ENCODE data around the gene SNX19.

SNX19 gene

DNA sequence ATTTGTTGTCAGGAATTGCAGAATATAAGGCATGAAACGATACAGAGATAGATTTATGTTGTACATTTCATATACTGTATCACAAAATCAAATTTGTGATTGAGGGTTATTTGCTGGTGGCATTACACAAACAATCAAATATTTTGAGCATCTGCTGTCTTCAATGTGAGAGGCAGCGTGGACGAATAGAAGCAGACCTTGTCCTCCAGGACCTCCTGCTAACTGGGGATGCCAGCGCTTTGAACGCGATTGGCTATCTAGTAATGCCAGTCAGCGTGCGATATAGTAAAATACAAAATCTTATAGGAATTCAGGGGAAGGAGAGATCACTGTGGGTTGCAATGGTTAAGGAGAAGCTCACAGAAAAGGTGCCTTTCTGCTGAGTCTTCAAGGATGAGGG lies 631 bp upstream of the SNX19 start:
- Histone ChIP-seq H3K9ac (ENCODE audit: low read length) (no peak overlapping the region), H3K27ac (ENCODE audit: low read depth, low read length) (peak overlapping the region; percentile 90), H3K4me3 (ENCODE audit: low read length) (peak overlapping the region; percentile 92), H3K27me3 (ENCODE audit: control insufficient read depth, insufficient read depth, low read length) (no peaks in the 10 kb centered on the region), H3K4me1 (ENCODE audit: control insufficient read depth, insufficient read depth, low read length) (peaks cover 8% of the 10 kb centered on the region), H3K36me3 (ENCODE audit: control insufficient read depth, insufficient read depth, low read length) (no peaks in the 10 kb centered on the region)

DNA sequence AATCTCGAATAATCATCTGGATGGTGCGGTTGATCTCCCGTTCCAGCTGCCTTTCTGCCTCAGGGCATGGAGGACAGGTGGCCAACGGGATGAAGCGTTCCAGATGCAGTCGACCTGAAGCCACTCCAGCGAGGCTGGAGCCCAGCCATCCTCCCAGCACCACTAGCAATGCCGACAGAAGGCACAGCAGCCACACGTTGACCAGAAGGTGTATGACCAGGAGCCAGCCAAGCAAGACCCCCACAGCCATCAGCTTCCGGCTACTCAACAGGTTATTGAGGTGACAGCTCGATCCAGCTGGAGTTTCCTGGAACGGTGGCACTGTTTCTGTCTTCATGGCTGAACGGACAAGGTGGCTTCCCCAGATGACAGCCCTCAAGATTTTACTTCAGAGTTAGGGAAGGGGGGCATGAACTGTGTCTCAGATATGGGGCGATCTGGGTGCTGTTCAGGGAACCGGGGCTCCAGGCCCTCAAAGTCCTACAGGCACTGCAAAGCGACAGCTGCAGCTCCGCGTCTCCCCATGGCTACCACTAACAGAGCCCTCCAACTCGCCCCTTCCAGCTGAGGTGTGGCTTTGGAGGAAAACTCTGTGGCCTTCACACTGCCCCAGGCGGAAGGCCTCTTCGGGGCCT lies 559 bp downstream of the SNX19 start:
- peak overlapping the region; percentile 92 for H3K4me3 ChIP-seq (ENCODE audit: low read length)
- H3K27ac ChIP-seq (ENCODE audit: low read depth, low read length): peak overlapping the region; percentile 90
- no peaks in the 10 kb centered on the region for H3K27me3 ChIP-seq (ENCODE audit: control insufficient read depth, insufficient read depth, low read length)
- H3K36me3 ChIP-seq (ENCODE audit: control insufficient read depth, insufficient read depth, low read length): no peaks in the 10 kb centered on the region
- H3K4me1 ChIP-seq (ENCODE audit: control insufficient read depth, insufficient read depth, low read length): peaks cover 8% of the 10 kb centered on the region
- H3K9ac ChIP-seq (ENCODE audit: low read length): peak overlapping the region; percentile 86

DNA sequence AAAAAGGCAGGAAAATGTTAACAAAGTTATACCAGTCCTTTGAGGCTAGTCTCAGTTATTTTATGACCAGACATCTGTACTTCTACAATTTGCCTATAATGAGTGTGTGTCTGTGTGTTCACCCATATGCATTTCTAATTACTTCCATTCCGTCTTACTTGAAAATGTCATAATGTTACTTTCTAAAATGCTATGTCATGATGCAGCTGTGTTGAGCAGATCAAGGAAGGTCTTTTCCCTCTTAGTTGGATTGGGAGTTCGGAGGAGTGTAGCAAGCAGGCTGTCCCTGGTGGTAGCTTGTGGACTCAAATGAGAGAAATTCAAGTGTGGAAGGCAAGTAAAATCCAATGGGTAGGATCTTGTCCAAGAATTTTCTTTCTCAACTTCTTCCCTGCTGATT lies 3.0 kb downstream of the SNX19 start:
- Histone ChIP-seq H3K4me3 (ENCODE audit: low read length) (no peak overlapping the region), H3K27me3 (ENCODE audit: control insufficient read depth, insufficient read depth, low read length) (no peaks in the 10 kb centered on the region), H3K9ac (ENCODE audit: low read length) (no peak overlapping the region), H3K36me3 (ENCODE audit: control insufficient read depth, insufficient read depth, low read length) (peaks cover 13% of the 10 kb centered on the region), H3K4me1 (ENCODE audit: control insufficient read depth, insufficient read depth, low read length) (peaks cover 8% of the 10 kb centered on the region), H3K27ac (ENCODE audit: low read depth, low read length) (no peak overlapping the region)

DNA sequence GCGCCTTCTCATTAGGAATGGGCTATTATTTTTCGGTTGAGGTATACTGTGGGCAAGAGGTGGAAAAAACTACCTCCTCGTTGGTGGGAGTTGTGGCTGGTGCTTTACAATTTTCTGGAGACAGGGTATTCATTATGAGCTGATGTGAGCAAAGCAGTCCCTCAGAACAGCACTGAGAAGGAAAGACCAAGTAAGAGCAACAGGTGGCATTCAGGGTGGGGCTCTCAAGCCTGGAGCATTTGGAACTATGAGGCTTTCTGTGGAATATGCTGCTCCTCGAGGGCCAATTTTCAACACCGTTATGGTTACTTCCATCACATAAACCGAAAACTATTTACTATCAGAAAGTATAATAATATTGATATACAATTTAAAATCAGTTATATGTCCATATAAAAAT lies 3.7 kb downstream of the SNX19 start:
- Histone ChIP-seq H3K27ac (ENCODE audit: low read depth, low read length) (no peak overlapping the region), H3K36me3 (ENCODE audit: control insufficient read depth, insufficient read depth, low read length) (peaks cover 19% of the 10 kb centered on the region)

DNA sequence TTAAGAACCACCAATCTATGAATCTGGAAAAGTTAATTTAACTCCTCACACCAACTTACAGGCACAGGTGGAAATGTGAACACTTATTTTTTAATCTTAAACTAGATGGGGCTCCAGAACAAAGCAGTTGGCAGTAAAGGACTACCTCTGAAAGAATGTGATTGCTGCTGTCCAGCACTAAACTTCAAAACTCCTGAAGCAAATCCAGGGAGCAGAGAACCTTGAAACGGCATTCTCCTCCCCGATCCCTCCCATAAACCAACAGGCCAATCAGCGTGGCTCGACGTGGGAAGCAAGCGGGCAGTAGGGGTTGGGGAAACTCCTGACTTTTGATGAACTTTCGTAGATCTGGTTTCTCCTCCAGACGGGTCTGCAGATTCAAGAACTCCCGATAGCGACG lies 5.0 kb downstream of the SNX19 start:
- peaks cover 8% of the 10 kb centered on the region for H3K4me1 ChIP-seq (ENCODE audit: control insufficient read depth, insufficient read depth, low read length)
- H3K9ac ChIP-seq (ENCODE audit: low read length): no peak overlapping the region
- no peaks in the 10 kb centered on the region for H3K27me3 ChIP-seq (ENCODE audit: control insufficient read depth, insufficient read depth, low read length)
- H3K4me3 ChIP-seq (ENCODE audit: low read length): no peak overlapping the region
- peaks cover 20% of the 10 kb centered on the region for H3K36me3 ChIP-seq (ENCODE audit: control insufficient read depth, insufficient read depth, low read length)
- H3K27ac ChIP-seq (ENCODE audit: low read depth, low read length): no peak overlapping the region

More for the DNA sequence above, 3.7 kb downstream of the SNX19 start:
- Histone ChIP-seq H3K4me3 (ENCODE audit: low read length) (no peak overlapping the region), H3K27me3 (ENCODE audit: control insufficient read depth, insufficient read depth, low read length) (no peaks in the 10 kb centered on the region), H3K9ac (ENCODE audit: low read length) (no peak overlapping the region), H3K4me1 (ENCODE audit: control insufficient read depth, insufficient read depth, low read length) (peaks cover 8% of the 10 kb centered on the region)

DNA sequence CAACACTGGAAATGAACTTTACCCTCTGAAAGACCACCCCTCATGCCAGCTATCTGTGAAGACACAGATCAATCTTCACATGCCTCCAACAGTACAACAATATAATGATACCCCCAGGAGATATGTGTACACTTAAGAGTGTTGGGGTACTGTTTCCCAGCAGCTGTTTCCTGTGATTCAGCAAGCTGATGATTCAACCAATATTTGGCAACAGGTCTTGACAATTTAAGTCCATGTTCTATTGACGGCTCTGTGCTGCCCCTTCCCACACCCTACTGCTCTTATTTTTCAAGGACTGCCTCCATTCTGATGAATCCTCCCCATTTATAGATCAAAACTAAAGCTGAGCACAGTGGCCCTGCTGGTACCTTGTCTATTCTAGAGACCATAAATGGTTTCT lies 6.6 kb downstream of the SNX19 start:
- Histone ChIP-seq H3K4me1 (ENCODE audit: control insufficient read depth, insufficient read depth, low read length) (no peaks in the 10 kb centered on the region), H3K36me3 (ENCODE audit: control insufficient read depth, insufficient read depth, low read length) (peaks cover 31% of the 10 kb centered on the region), H3K4me3 (ENCODE audit: low read length) (no peak overlapping the region), H3K9ac (ENCODE audit: low read length) (no peak overlapping the region), H3K27ac (ENCODE audit: low read depth, low read length) (no peak overlapping the region), H3K27me3 (ENCODE audit: control insufficient read depth, insufficient read depth, low read length) (no peaks in the 10 kb centered on the region)

DNA sequence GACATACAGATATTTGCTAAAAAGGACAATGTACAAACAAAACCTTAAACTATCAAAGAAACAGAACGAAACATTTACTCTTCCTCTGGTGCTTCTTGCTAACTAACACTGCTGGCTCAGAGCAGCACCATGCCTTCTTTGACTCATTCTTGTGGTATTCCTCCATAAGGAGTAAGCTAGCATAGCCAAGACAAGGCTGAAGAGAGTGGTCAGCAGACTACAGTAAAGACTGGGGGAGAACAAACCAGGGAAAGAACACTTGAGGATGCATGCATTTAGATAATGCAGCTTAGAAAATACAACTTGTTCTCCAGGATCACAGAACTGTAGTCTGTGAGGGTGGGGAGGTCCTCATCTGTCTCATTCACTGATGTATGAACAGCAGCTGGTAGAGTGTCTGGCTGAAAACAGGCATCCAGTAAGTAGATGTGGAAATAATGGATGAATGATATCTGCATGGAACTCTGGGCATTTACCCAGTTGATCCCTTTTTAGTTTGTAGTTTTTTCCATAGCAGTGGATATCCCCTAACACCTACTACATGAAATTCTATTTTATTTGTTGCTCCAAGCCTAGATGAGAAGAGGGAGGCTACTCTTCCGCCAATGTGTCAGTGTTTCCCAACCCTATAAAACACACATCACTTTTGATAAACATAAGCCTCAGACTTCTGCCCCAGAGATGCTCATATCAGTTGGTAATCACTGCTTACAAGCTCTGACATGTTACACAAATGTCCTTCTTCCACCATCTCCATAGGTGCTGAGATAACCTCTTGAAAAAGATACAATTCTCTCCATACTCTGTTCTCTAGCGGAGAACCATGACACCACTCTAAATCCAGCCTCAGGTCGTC lies 7.3 kb downstream of the SNX19 start:
- Histone ChIP-seq H3K27ac (ENCODE audit: low read depth, low read length) (no peak overlapping the region), H3K27me3 (ENCODE audit: control insufficient read depth, insufficient read depth, low read length) (no peaks in the 10 kb centered on the region), H3K4me3 (ENCODE audit: low read length) (no peak overlapping the region), H3K36me3 (ENCODE audit: control insufficient read depth, insufficient read depth, low read length) (peaks cover 32% of the 10 kb centered on the region), H3K9ac (ENCODE audit: low read length) (no peak overlapping the region), H3K4me1 (ENCODE audit: control insufficient read depth, insufficient read depth, low read length) (no peaks in the 10 kb centered on the region)

DNA sequence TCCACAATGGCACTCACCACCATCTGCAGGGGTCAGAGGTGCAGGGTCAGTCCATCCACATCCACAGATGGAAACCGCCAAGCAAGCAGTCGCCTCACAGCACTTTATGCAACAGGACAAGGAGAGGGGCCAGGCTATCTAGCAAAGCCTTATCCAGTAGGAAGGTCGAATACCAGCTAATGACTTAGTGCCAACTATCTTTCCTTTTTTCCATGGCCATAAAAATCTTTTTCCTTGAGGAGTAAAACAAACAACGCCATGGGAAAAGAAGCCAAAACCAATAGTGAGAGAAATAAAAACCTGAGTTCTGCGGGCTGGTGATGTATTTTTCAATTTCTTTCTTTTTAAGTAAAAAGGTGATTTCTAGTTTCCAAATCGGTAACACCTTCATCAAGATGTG lies 8.2 kb downstream of the SNX19 start:
- H3K27ac ChIP-seq (ENCODE audit: low read depth, low read length): no peak overlapping the region
- no peak overlapping the region for H3K9ac ChIP-seq (ENCODE audit: low read length)
- peaks cover 41% of the 10 kb centered on the region for H3K36me3 ChIP-seq (ENCODE audit: control insufficient read depth, insufficient read depth, low read length)

DNA sequence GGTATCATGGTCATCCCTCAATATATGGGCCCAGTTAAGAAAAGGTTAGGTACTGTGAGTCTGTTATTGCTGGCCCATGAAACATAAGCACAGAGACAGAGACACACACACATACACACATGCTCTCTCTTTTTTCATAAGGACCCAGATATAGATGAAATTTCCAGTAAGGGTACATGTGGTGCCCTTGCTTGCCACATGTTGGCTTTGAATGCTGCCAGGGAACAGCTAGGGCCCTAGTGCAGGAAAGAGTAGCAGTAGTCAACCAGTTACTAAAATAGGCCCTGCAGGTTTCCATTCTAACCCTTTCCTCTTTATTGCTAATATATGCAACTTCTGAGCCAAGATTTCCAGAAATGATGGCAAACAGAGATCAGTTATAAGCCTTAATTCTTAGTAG lies 9.1 kb downstream of the SNX19 start:
- Histone ChIP-seq H3K4me3 (ENCODE audit: low read length) (no peak overlapping the region), H3K9ac (ENCODE audit: low read length) (no peak overlapping the region), H3K27ac (ENCODE audit: low read depth, low read length) (no peak overlapping the region), H3K4me1 (ENCODE audit: control insufficient read depth, insufficient read depth, low read length) (peaks cover 9% of the 10 kb centered on the region), H3K36me3 (ENCODE audit: control insufficient read depth, insufficient read depth, low read length) (peaks cover 45% of the 10 kb centered on the region), H3K27me3 (ENCODE audit: control insufficient read depth, insufficient read depth, low read length) (no peaks in the 10 kb centered on the region)

More for the DNA sequence above, 8.2 kb downstream of the SNX19 start:
- Histone ChIP-seq H3K4me3 (ENCODE audit: low read length) (no peak overlapping the region), H3K27me3 (ENCODE audit: control insufficient read depth, insufficient read depth, low read length) (no peaks in the 10 kb centered on the region), H3K4me1 (ENCODE audit: control insufficient read depth, insufficient read depth, low read length) (peaks cover 3% of the 10 kb centered on the region)

DNA sequence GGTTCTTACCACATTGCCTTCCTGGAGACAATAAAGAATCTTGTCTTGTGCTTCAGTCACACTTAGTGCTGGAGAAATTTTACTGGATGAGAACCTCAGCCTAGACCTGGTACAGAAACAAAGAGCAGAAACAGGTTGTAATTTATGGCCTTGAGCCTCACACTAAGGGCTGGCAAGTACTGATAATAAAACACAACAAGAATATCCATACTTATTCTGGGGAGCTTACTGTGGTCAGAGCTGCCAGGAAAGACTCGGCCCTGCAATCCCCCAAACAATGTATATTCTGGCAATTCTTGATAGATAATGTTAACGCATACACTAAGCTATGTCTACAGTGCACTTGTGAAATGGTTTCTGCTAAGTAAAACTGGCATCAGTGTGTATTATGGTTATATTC lies 9.7 kb downstream of the SNX19 start:
- no peak overlapping the region for H3K4me3 ChIP-seq (ENCODE audit: low read length)
- H3K4me1 ChIP-seq (ENCODE audit: control insufficient read depth, insufficient read depth, low read length): peaks cover 9% of the 10 kb centered on the region
- H3K9ac ChIP-seq (ENCODE audit: low read length): no peak overlapping the region
- no peaks in the 10 kb centered on the region for H3K27me3 ChIP-seq (ENCODE audit: control insufficient read depth, insufficient read depth, low read length)
- no peak overlapping the region for H3K27ac ChIP-seq (ENCODE audit: low read depth, low read length)
- peaks cover 49% of the 10 kb centered on the region for H3K36me3 ChIP-seq (ENCODE audit: control insufficient read depth, insufficient read depth, low read length)

DNA sequence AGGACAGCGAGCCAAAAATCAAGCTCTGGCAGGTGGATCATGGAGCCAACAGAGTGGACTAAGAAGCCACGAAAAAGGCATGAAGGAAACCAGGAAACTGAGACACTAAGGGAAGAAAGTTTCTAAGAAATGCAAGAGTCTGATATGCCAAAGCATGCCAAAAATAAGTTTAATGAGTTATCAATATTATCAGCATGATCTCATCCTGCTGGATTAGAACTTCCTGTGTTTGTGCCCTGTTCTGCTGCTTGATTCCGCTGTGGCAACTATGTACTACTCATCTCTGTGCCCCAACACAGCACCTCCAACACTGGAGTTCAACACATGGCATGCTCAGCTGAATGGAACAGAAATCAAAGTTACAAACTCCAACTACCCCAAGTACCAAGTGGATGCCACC lies 10.8 kb downstream of the SNX19 start:
- Histone ChIP-seq H3K9ac (ENCODE audit: low read length) (no peak overlapping the region), H3K36me3 (ENCODE audit: control insufficient read depth, insufficient read depth, low read length) (peaks cover 58% of the 10 kb centered on the region), H3K27me3 (ENCODE audit: control insufficient read depth, insufficient read depth, low read length) (no peaks in the 10 kb centered on the region), H3K27ac (ENCODE audit: low read depth, low read length) (no peak overlapping the region), H3K4me3 (ENCODE audit: low read length) (no peak overlapping the region), H3K4me1 (ENCODE audit: control insufficient read depth, insufficient read depth, low read length) (peaks cover 9% of the 10 kb centered on the region)

DNA sequence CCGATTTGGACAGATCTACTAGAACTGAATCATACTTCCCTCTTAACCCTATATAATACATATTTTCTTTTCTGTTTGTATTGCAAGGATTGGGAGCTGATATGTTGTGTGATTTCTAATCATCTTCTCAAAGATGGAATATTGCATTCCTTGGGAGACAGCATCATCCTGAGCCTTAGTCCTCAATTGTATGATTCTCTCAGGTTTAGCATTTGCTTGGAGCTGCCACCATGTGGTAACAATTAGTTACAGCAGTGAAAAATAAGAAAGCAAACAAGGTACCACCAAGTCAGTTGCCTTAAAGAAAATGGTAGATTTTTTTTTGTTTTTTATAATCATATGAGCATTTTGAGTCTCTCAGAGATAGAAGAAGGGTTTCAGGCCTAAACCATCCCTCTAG lies 11.9 kb downstream of the SNX19 start:
- Histone ChIP-seq H3K36me3 (ENCODE audit: control insufficient read depth, insufficient read depth, low read length) (peaks cover 54% of the 10 kb centered on the region), H3K27ac (ENCODE audit: low read depth, low read length) (no peak overlapping the region), H3K4me3 (ENCODE audit: low read length) (no peak overlapping the region), H3K4me1 (ENCODE audit: control insufficient read depth, insufficient read depth, low read length) (peaks cover 9% of the 10 kb centered on the region), H3K9ac (ENCODE audit: low read length) (no peak overlapping the region), H3K27me3 (ENCODE audit: control insufficient read depth, insufficient read depth, low read length) (no peaks in the 10 kb centered on the region)

DNA sequence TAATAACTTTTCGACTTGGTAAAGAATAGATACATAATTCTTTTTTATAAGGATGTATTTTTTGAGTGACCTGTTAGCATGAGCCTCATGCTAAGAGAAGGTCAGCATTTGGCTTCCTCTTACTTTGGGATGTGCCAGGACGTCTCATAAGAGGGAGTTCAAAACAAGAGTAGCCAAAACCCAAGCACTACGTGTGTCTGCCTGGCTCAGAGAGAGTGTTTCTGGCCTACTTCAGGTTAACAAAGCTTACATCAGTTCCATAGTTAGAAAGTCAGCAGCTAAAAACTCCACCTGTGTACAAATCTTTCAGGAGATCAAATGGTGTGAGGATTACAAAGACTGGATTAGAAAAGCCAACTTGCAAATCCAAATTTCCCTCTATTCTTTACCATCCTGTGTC lies 13.9 kb downstream of the SNX19 start:
- peaks cover 46% of the 10 kb centered on the region for H3K36me3 ChIP-seq (ENCODE audit: control insufficient read depth, insufficient read depth, low read length)
- peaks cover 23% of the 10 kb centered on the region for H3K4me1 ChIP-seq (ENCODE audit: control insufficient read depth, insufficient read depth, low read length)
- no peak overlapping the region for H3K4me3 ChIP-seq (ENCODE audit: low read length)
- no peaks in the 10 kb centered on the region for H3K27me3 ChIP-seq (ENCODE audit: control insufficient read depth, insufficient read depth, low read length)
- peak overlapping the region; percentile 69 for H3K27ac ChIP-seq (ENCODE audit: low read depth, low read length)
- H3K9ac ChIP-seq (ENCODE audit: low read length): no peak overlapping the region

Measured in rectal smooth muscle tissue (tissue), 1 donor.